ENCODE data around the gene CNTN4. TPM values are rescaled to one million over a fixed set of nuclear protein-coding genes. Genes with fewer than 3 reads are reported as not detected.
A peak's percentile ranks its signal among the peaks of the same experiment; 100 is the strongest.

CNTN4 gene
- total RNA-seq, 2 donors from 2014 or later = 13.0 to 50.1 TPM

DNA sequence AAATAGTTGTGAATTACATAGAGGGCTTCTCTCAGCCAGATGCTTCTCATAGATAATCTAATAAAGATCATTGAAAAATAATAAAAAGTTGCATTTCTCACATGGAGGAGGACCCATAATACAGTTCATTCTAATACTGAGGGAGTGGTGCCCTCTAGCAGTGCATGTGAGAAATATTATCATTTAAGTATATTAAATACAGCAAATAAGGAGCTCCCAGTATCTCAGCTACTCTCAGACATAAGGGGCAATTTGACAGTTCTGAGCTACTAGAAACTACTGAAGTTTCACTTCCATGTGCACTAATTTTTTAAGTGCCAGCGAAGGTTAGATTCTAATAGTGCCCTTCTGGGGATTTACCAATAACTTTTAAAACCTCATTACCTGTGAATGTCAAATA, 823.2 kb downstream of the CNTN4 start:
- Histone ChIP-seq H3K9me3 (no peaks in the 10 kb centered on the region), H3K4me1 (no peaks in the 10 kb centered on the region), H3K27me3 (no peaks in the 10 kb centered on the region), H3K27ac (no peak overlapping the region), H3K4me3 (no peak overlapping the region), H3K36me3 (replicated peaks in 1 of 2; ENCODE audit: insufficient read depth in 1 of 2, low read depth in 2 of 2) (no peaks in the 10 kb centered on the region)
- 48 to 52% methylated on average over 1 of the region's 1 CpG for WGBS, 2 donors
- TF ChIP-seq POLR2A (IDR thresholded peaks at IDR 0.05) = no peak
- peak in 5 of 7 experiments; percentile 3 to 46 (median 40) for TF ChIP-seq CTCF (IDR thresholded peaks at IDR 0.05)
- DNase-seq (no peak), ATAC-seq (no peak)
- intact Hi-C loops (cut with DNase I) = no loop called here

- H3K27me3 ChIP-seq = no peaks in the 10 kb centered on the region
- no peak overlapping the region for H3K27ac ChIP-seq
- TF ChIP-seq CTCF (IDR thresholded peaks at IDR 0.05) = no peak
- intact Hi-C loops (cut with DNase I) = no loop called here
- H3K4me3 ChIP-seq = no peak overlapping the region
- no peaks in the 10 kb centered on the region for H3K9me3 ChIP-seq
- H3K36me3 ChIP-seq (replicated peaks in 1 of 2; ENCODE audit: insufficient read depth in 1 of 2, low read depth in 2 of 2) = no peaks in the 10 kb centered on the region
- ATAC-seq = no peak
- H3K4me1 ChIP-seq = no peaks in the 10 kb centered on the region
- no peak for DNase-seq
- WGBS, 2 donors = 40 to 43% methylated on average over 3 of the region's 3 CpGs
Observed at GRCh38 chr3:2923390-2923789, 824.7 kb downstream of the CNTN4 start.

DNA sequence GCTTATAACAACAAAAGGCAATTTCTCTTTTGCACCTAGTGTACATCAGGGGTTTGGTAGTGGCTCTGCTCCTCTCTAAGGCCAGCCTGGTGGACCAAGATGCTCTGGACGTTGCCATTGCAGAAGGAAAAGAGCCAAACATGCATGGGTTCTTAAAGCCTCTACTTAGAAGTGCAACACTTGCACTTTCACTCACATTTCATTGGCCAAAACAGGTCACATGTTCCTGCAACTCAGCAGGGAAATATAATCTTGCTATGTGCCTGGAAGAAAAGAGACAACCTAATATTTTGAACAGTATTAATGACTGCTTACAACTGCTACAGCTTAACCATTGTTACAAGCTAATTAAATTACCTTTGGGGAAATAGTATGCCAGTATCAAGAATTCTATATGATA, 828.6 kb downstream of the CNTN4 start:
- ATAC-seq = no peak
- intact Hi-C loops (cut with DNase I) = no loop called here
- TF ChIP-seq CTCF (IDR thresholded peaks at IDR 0.05) = no peak
- TF ChIP-seq POLR2A (IDR thresholded peaks at IDR 0.05) = no peak
- Histone ChIP-seq H3K9me3 (no peaks in the 10 kb centered on the region), H3K27me3 (no peaks in the 10 kb centered on the region), H3K27ac (no peak overlapping the region), H3K4me1 (no peaks in the 10 kb centered on the region), H3K36me3 (replicated peaks in 1 of 2; ENCODE audit: insufficient read depth in 1 of 2, low read depth in 2 of 2) (no peaks in the 10 kb centered on the region), H3K4me3 (no peak overlapping the region)
- DNase-seq = no peak
- 0 to 29% methylated on average over 1 of the region's 1 CpG for WGBS, 2 donors

- H3K27me3 ChIP-seq = no peaks in the 10 kb centered on the region
- H3K4me1 ChIP-seq = no peaks in the 10 kb centered on the region
- no peak overlapping the region for H3K27ac ChIP-seq
- H3K9me3 ChIP-seq = no peaks in the 10 kb centered on the region
- no peak for ATAC-seq
- H3K4me3 ChIP-seq = no peak overlapping the region
- intact Hi-C loops (cut with DNase I) = no loop called here
- 74 to 76% methylated on average over 5 of the region's 5 CpGs for WGBS, 2 donors
- no peaks in the 10 kb centered on the region for H3K36me3 ChIP-seq (replicated peaks in 1 of 2; ENCODE audit: insufficient read depth in 1 of 2, low read depth in 2 of 2)
- no peak for TF ChIP-seq CTCF (IDR thresholded peaks at IDR 0.05)
- TF ChIP-seq POLR2A (IDR thresholded peaks at IDR 0.05) = no peak
- no peak for DNase-seq
Observed at GRCh38 chr3:2929574-2929973, 830.9 kb downstream of the CNTN4 start.

GRCh38 chr3:2931265-2931664, 832.6 kb downstream of the CNTN4 start:
- 65 to 71% methylated on average over 4 of the region's 4 CpGs for WGBS, 2 donors
- Histone ChIP-seq H3K4me1 (no peaks in the 10 kb centered on the region), H3K27me3 (no peaks in the 10 kb centered on the region), H3K27ac (no peak overlapping the region), H3K9me3 (no peaks in the 10 kb centered on the region), H3K4me3 (no peak overlapping the region), H3K36me3 (replicated peaks in 1 of 2; ENCODE audit: insufficient read depth in 1 of 2, low read depth in 2 of 2) (no peaks in the 10 kb centered on the region)
- TF ChIP-seq POLR2A (IDR thresholded peaks at IDR 0.05) = no peak
- no peak for TF ChIP-seq CTCF (IDR thresholded peaks at IDR 0.05)
- intact Hi-C loops (cut with DNase I) = no loop called here
- no peak for ATAC-seq
- DNase-seq = no peak

Data from body of pancreas (tissue), 4 donors.